Activated T-helper 1 cell treated with Interleukin-2 at 50 U/mL for 16 hours (primary cell): ENCODE results near the gene SIK3.
"Not testable (repeated sequence)": the region's sequence is repeated elsewhere in the genome, so short reads cannot be mapped to it uniquely, and the experiment has no call there.

Experiments used
- DNase-seq: peaks from one replicate; pipeline ENCODE4 v3.0.0-alpha.2; 2020; ENCODE audit warnings: low read depth

The SIK3 gene

DNA sequence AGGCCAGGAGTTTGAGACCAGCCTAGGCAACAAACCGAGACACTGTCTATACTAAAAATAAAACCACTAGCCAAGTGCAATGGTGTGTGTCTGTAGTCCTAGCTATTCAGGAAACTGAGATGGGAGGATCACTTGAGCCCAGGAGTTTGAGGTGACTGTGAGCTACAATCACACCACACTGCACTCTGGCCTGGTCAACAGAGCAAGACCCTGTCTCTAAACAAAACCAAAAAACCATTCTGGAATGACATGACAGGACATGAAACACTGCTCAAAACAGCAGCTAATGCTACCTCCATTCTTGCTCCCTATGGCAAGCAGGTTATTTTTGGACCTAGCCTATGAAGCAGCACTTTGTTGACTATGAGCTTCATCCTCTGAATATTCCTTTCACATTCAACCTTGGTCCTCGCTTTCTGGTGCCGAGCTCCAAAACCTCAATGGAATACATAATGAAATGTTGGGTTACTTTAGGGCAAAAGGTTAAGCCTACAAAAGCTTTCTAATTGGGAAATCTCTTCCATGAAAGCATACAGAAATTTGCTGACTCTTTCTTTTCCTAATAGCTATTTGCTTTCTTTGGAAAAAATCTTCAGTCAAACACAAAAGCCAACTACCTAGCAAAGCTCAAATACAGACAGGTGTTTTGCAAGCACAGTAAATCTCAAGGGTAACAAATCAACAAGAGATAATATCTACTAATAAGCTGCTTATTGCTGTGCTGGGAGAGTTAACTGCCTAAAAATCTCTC, 21.1 kb downstream of the SIK3 start:
- no peak for DNase-seq

DNA sequence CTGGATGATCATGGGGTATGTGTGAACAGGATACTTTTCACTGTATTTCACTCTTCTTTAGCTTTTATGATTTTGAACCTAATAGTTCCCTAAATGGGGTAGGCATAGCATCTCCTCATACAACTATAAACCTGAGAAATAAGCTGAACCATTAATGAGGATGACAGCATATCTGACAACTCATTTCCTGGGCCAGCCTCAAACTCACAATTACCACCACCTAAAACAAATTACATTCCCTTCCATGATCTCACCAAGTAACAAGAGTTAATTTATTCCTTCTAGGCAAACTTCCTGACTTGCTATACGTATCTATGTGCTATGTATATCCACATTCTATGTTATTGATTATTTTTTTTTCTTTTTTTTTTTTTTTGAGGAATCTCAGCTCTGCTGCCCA, 23.0 kb downstream of the SIK3 start:
- DNase-seq: no peak

DNA sequence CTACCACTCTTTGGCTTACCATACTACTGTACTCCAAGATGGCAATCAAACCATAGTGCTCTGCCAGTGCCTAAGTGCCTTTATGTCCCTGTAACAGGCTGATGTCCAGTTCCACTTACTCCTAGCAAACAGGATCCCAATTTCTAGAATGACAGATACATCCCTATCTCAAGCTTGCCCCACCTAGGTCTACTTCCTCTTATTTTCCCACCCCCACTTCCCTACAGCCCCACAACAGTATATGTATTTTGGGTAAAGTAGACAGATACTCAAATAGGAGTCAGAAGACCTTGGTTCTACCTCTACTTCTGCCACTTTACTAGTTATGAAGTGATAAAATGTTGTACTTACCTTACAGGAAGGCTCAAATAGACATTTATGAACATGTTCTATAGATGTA, 24.1 kb downstream of the SIK3 start:
- DNase-seq: no peak

GRCh38 chr11:117073539-117073938, 24.7 kb downstream of the SIK3 start:
- DNase-seq: no peak

GRCh38 chr11:117072517-117073461, 25.4 kb downstream of the SIK3 start:
- no peak for DNase-seq

- DNase-seq: no peak
Measured at GRCh38 chr11:117071344-117071787, 26.9 kb downstream of the SIK3 start.

- DNase-seq: no peak
Measured at GRCh38 chr11:117070016-117070415, 28.2 kb downstream of the SIK3 start.

- DNase-seq: no peak
Measured at GRCh38 chr11:117068303-117068860, 29.8 kb downstream of the SIK3 start.

DNA sequence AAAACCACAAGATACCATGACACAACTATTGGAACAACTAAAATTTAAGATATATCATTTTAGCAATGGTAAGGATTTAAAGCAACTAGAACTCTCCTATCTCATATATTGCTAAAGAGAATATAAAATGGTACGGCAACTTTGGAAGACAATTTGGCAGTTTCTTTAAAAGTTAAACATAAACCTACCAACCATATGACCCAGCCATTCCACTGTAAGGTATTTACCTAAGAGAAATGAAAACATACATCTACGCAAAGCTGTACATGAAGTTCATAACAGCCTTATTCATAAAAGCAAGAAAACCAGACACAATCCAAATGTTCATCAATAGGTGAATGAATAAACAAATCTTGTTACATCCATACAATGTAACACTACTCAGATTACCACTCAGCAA, 31.3 kb downstream of the SIK3 start:
- no peak for DNase-seq

- DNase-seq: no peak
Measured at GRCh38 chr11:117064275-117064674, 34.0 kb downstream of the SIK3 start.

DNA sequence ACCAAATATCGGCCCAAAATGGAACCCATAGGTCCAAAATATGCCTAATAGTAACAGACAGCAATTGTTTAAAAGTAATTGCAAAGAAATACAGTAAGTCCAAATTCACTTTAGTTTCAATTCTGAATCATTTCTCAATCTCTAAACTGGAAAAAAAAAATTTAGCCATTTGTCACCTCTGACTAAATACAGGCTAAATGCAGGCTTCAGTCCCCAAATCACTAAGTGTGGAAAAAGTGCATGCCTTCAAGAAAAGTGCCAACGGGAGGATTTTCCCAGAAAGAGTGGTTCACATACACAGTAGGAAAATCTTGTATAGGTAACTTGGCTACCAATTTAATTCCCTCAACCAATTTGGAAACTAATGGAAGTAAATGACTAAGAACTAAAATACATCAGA, 35.7 kb downstream of the SIK3 start:
- no peak for DNase-seq

DNA sequence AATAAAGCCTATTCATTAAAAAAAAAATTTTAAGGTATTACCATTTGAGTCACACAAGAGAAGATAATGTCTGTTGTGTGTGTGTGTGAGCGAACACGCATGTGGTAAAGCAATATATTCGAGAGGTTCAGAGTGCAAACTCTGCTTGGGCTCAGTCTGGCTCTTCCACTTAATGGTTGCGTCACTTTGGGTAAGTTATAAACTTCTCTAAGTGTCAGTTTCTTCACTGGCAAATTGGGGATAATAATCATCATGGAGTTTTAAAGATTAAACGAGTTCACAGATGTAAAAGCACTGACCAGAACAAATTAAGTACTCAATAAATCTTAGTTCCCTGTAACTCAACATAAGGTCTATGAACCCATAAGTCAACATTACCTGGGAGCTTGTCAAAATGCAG, 37.0 kb downstream of the SIK3 start:
- DNase-seq: no peak

DNA sequence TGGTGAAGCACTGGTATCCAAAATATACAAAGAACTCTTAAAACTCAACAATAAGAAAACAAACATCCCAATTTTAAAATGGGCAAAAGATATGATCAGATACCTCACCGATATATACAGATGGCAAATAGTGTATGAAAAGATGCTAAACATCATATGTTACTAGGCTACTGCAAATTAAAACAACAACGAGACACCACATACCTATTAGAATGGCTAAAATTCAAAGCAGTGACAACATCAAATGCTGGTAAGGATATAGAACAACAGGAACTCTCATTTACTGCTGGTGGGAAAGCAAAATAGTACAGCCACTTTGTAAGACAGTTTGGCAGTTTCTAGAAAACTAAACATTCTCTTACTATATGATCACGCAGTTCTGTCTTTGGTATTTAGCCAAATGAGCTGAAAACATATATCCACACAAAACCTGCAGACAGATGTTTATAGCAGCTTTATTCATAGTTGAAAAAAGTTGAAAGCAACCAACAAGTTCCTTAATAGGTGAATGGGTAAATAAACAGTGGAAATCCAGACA, 38.5 kb downstream of the SIK3 start:
- no peak for DNase-seq

- DNase-seq: no peak
Measured at GRCh38 chr11:117058761-117059261, 39.4 kb downstream of the SIK3 start.

GRCh38 chr11:117057727-117058126, 40.5 kb downstream of the SIK3 start:
- DNase-seq: no peak

DNA sequence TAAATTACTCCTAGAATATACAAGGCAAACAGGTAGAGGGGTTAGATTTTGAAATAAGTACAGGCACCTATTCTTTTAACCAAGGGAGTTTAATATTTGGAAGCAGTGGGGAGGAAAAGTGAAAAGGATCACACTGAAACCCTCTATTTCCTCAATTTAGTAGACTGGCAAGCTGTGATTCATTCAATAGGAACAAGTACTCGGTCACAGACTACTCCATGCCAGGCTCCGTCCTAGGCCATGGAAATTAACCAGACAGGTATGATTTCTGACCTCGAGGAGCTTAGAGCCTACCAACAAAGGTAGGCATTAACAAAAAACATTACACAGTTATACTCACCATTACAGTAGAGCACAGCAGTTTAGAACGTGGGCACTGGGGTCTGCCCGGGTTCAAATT, 40.9 kb downstream of the SIK3 start:
- no peak for DNase-seq

DNA sequence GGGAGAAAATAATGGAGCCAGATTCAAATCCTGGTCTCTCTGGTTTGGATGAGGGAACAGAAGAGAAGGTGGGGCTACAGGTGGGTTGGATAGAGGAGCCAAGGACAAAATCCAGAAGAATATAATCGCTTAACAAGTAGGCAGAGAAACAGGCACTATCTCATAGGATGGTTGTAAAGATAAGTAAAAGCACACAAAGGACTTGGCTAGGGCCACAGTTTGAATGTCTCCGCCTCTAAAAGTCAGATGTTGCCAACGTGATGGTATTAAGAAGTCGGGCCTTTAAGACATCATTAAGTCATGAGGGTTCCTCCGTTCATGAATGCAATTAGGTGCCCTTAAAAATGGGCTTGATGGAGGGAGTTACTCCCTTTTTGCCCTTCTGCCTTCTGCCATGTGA, 42.8 kb downstream of the SIK3 start:
- no peak for DNase-seq

GRCh38 chr11:117054382-117054781, 43.8 kb downstream of the SIK3 start:
- no peak for DNase-seq

- no peak for DNase-seq
Measured at GRCh38 chr11:117052196-117053149, 45.8 kb downstream of the SIK3 start.

- not testable (repeated sequence) for DNase-seq
Measured at GRCh38 chr11:117050121-117050520, 48.1 kb downstream of the SIK3 start.

GRCh38 chr11:117046627-117047026, 51.6 kb downstream of the SIK3 start:
- DNase-seq: not testable (repeated sequence)
